ENCODE results near the gene CALCOCO1. TPM values are rescaled to one million over a fixed set of nuclear protein-coding genes. Genes with fewer than 3 reads are reported as not detected.
A peak's percentile ranks its signal among the peaks of the same experiment; 100 is the strongest.

The CALCOCO1 gene
- total and polyA plus RNA-seq, 9 of the 15 experiments (the other 6 are each of a cell fraction or from before 2014, with no cell fraction given) = 1.9 to 31.8 (median 11.0) TPM

- no peak overlapping the region for H3K9ac ChIP-seq (ENCODE audit: insufficient read depth in 1 of 2, low read depth in 2 of 2, low read length in 2 of 2)
- no peak overlapping the region; the same call in 1 of the 2 replicates for H2AFZ ChIP-seq (ENCODE audit: low read depth, low read length)
- H3K4me2 ChIP-seq (ENCODE audit: insufficient read depth, low read length) = no peak overlapping the region
- H3K36me3 ChIP-seq (ENCODE audit: control insufficient read depth, insufficient read depth, low read length) = no peaks in the 10 kb centered on the region
- peaks cover 42 to 87% of the 10 kb centered on the region in 2 experiments for H3K27me3 ChIP-seq (ENCODE audit: control insufficient read depth in 2 of 2, insufficient read depth in 2 of 2, low read length in 2 of 2)
- ATAC-seq (peak; percentile 95), FAIRE-seq (peak; percentile 100), DNase-seq (ENCODE audit: extremely low read depth in 1 of 4, low spot score in 3 of 4) (peak; percentile 89 to 91 (median 90))
- under 1% methylated on average over 20 of the region's 20 CpGs for WGBS (ENCODE audit: insufficient coverage, low coverage, missing lambda C conversion rate)
- no peaks in the 10 kb centered on the region for H3K9me3 ChIP-seq (replicated peaks; ENCODE audit: control insufficient read depth, insufficient read depth, low read depth, low read length)
- ChIA-PET CTCF (ENCODE audit: low intra/inter-chr PET ratio) (interaction anchor here (0.5 to 10.6 kb wide), 9 partner anchors 10 to 203 kb away, joined by 3 to 252 read pairs (median 4); partner anchors contain the start of gene ATP5MC2), POLR2A (interaction anchor here (0.8 to 1.8 kb wide), 5 partner anchors 9 to 69 kb away, joined by 3 to 6 read pairs (median 3); no protein-coding TSS in a partner anchor)
- H3K79me2 ChIP-seq (ENCODE audit: control insufficient read depth, insufficient read depth, low read length) = no peaks in the 10 kb centered on the region
- no peaks in the 10 kb centered on the region for H3K9me1 ChIP-seq (ENCODE audit: control insufficient read depth, insufficient read depth, low read length)
- no peak overlapping the region for H3K4me3 ChIP-seq
- no TSS peak for BruUV-seq (replicated peaks)
- no peaks in the 10 kb centered on the region; the same call in 1 of the 2 replicates for H4K20me1 ChIP-seq (replicated peaks; ENCODE audit: control insufficient read depth, insufficient read depth, low read length)
- in situ Hi-C loops (cut with MboI) = no loop called here
- H3K27ac ChIP-seq (ENCODE audit: extremely low read depth, low read depth, low read length) = no peak overlapping the region
- H3K4me1 ChIP-seq (replicated peaks in 1 of 2; ENCODE audit: control insufficient read depth in 2 of 2, insufficient read depth in 2 of 2, low read length in 2 of 2) = peaks cover 0 to 11% of the 10 kb centered on the region in 2 experiments; a peak in 4 of 5 replicates
- intact Hi-C loops (cut with micrococcal nuclease) = loop anchor here (1.0 to 2.0 kb wide), 2 partner anchors 45 to 204 kb away; no protein-coding TSS in a partner anchor
- TF ChIP-seq HNRNPLL (IDR thresholded peaks at IDR 0.05; ENCODE audit: low read depth, low read length, poor library complexity, severe bottlenecking) (peak; percentile 39), NR2F6 (CRISPR knock-in tag; IDR thresholded peaks at IDR 0.05) (no peak), ZC3H4 (CRISPR knock-in tag; IDR thresholded peaks at IDR 0.05; ENCODE audit: borderline replicate concordance) (no peak), SRSF3 (IDR thresholded peaks at IDR 0.05; ENCODE audit: insufficient read depth, low read length) (no peak), ZNF717 (CRISPR knock-in tag; IDR thresholded peaks at IDR 0.05) (no peak), HNRNPK (IDR thresholded peaks at IDR 0.05; ENCODE audit: low read depth, low read length, poor library complexity, severe bottlenecking) (no peak), MBD2 (IDR thresholded peaks at IDR 0.05; ENCODE audit: borderline replicate concordance, low read depth) (no peak), BDP1 (IDR thresholded peaks at IDR 0.05; ENCODE audit: insufficient read depth, insufficient read length) (no peak), CCAR2 (IDR thresholded peaks at IDR 0.05; ENCODE audit: low read depth, low read length) (no peak), SUPT5H (IDR thresholded peaks at IDR 0.05) (no peak), CBX3 (IDR thresholded peaks at IDR 0.05; ENCODE audit: borderline replicate concordance in 1 of 2, low read length in 2 of 2) (peak in 1 of 2 experiments; percentile 68; a peak in 1 of 3 replicates), SRSF1 (IDR thresholded peaks at IDR 0.05; ENCODE audit: low read depth, low read length) (no peak), ZNF77 (CRISPR knock-in tag; IDR thresholded peaks at IDR 0.05) (no peak), TCF7L2 (IDR thresholded peaks at IDR 0.05; ENCODE audit: low read depth, low read length) (no peak)
- TF ChIP-seq, protein P1, sequence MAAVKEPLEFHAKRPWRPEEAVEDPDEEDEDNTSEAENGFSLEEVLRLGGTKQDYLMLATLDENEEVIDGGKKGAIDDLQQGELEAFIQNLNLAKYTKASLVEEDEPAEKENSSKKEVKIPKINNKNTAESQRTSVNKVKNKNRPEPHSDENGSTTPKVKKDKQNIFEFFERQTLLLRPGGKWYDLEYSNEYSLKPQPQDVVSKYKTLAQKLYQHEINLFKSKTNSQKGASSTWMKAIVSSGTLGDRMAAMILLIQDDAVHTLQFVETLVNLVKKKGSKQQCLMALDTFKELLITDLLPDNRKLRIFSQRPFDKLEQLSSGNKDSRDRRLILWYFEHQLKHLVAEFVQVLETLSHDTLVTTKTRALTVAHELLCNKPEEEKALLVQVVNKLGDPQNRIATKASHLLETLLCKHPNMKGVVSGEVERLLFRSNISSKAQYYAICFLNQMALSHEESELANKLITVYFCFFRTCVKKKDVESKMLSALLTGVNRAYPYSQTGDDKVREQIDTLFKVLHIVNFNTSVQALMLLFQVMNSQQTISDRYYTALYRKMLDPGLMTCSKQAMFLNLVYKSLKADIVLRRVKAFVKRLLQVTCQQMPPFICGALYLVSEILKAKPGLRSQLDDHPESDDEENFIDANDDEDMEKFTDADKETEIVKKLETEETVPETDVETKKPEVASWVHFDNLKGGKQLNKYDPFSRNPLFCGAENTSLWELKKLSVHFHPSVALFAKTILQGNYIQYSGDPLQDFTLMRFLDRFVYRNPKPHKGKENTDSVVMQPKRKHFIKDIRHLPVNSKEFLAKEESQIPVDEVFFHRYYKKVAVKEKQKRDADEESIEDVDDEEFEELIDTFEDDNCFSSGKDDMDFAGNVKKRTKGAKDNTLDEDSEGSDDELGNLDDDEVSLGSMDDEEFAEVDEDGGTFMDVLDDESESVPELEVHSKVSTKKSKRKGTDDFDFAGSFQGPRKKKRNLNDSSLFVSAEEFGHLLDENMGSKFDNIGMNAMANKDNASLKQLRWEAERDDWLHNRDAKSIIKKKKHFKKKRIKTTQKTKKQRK (IDR thresholded peaks at IDR 0.05; ENCODE audit: borderline replicate concordance, low read depth, low read length) = no peak
- TF ChIP-seq, protein P2, sequence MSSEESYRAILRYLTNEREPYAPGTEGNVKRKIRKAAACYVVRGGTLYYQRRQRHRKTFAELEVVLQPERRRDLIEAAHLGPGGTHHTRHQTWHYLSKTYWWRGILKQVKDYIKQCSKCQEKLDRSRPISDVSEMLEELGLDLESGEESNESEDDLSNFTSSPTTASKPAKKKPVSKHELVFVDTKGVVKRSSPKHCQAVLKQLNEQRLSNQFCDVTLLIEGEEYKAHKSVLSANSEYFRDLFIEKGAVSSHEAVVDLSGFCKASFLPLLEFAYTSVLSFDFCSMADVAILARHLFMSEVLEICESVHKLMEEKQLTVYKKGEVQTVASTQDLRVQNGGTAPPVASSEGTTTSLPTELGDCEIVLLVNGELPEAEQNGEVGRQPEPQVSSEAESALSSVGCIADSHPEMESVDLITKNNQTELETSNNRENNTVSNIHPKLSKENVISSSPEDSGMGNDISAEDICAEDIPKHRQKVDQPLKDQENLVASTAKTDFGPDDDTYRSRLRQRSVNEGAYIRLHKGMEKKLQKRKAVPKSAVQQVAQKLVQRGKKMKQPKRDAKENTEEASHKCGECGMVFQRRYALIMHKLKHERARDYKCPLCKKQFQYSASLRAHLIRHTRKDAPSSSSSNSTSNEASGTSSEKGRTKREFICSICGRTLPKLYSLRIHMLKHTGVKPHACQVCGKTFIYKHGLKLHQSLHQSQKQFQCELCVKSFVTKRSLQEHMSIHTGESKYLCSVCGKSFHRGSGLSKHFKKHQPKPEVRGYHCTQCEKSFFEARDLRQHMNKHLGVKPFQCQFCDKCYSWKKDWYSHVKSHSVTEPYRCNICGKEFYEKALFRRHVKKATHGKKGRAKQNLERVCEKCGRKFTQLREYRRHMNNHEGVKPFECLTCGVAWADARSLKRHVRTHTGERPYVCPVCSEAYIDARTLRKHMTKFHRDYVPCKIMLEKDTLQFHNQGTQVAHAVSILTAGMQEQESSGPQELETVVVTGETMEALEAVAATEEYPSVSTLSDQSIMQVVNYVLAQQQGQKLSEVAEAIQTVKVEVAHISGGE (CRISPR knock-in tag; IDR thresholded peaks at IDR 0.05) = no peak
These were observed 19.4 kb upstream of the CALCOCO1 start for GRCh38 chr12:53746592-53747092.
